GM12878 (cell line): Measurements from ENCODE around the gene CPVL. TPM values are rescaled to one million over a fixed set of nuclear protein-coding genes. Genes with fewer than 3 reads are reported as not detected.

Source experiments
- ATAC-seq: fragments of 200-7000 bp; cut with Tn5 transposase; 3 replicates; pipeline ENCODE4 v1.9.1; 2020; ENCODE audit warnings: mild to moderate bottlenecking, moderate library complexity
- BruUV-seq: library from RNA; stranded (reverse); fragments of 400-500 nt; replicated peaks from 2 replicates; lab custom pipeline; 2021; lab: Mats Ljungman, UMichigan
- CTCF ChIA-PET: fragments of 300-600 bp; sonication (Branson Sonifier 250); formaldehyde crosslinking; extraction: SDS; loops from one replicate; lab custom pipeline; 2021; ENCODE audit warnings: inconsistent platforms; lab: Yijun Ruan, JAX
- POLR2A ChIA-PET: fragments of 350-600 bp; formaldehyde crosslinking; extraction: SDS; loops from one replicate; lab custom pipeline; 2021; ENCODE audit warnings: inconsistent platforms; lab: Charles Lee
- RAD21 ChIA-PET: fragments of 300-600 bp; sonication (Branson Sonifier 250); formaldehyde crosslinking; loops from one replicate; lab custom pipeline; 2023; ENCODE audit warnings: antibody characterized with exemption; ENCODE audit not compliant: unreplicated experiment; lab: Charles Lee
- SMC1A ChIA-PET: fragments of 300-600 bp; sonication (Branson Sonifier 250); formaldehyde crosslinking; loops from one replicate; lab custom pipeline; 2023; ENCODE audit not compliant: unreplicated experiment, uncharacterized antibody; lab: Charles Lee
- DNase-seq: peaks from one replicate; pipeline ENCODE4 v3.0.0-alpha.2; 2011; ENCODE audit warnings: low read depth, low spot score
- FAIRE-seq: peaks from 3 replicates; lab custom pipeline; 2011; peaks lifted over from hg19 to GRCh38; lab: Jason Lieb, UNC
- H2AFZ ChIP-seq: 2 replicates; pipeline ENCODE4 v1.6.0; 2011; ENCODE audit warnings: low read depth, low read length, control low read depth; ENCODE audit not compliant: control insufficient read depth
- H3K27ac ChIP-seq: 2 replicates; pipeline ENCODE4 v1.5.1; 2011; ENCODE audit warnings: control low read depth; ENCODE audit not compliant: control insufficient read depth, insufficient read depth
- H3K27me3 ChIP-seq, 2 experiments: replicated peaks in 1 of 2; 2 replicates each; pipeline versions ENCODE4 v1.6.0 to v1.6.1; 2011; ENCODE audit warnings: low read length in 1 of 2; ENCODE audit not compliant: control insufficient read depth in 2 of 2, insufficient read depth in 2 of 2
- H3K36me3 ChIP-seq, 2 experiments: 2 replicates each; pipeline ENCODE4 v1.5.1; 2011; ENCODE audit warnings: low read length in 1 of 2; ENCODE audit not compliant: control insufficient read depth in 2 of 2, insufficient read depth in 2 of 2
- H3K4me1 ChIP-seq: 2 replicates; pipeline ENCODE4 v1.6.1; 2011; ENCODE audit warnings: mild to moderate bottlenecking, low read length, moderate library complexity, mixed read lengths; ENCODE audit not compliant: control insufficient read depth, insufficient read depth
- H3K4me2 ChIP-seq: 2 replicates; pipeline ENCODE4 v1.6.0; 2011; ENCODE audit warnings: control low read depth; ENCODE audit not compliant: control insufficient read depth, insufficient read depth
- H3K4me3 ChIP-seq: fragments of 200-600 bp; sonication (generic); 2 replicates; pipeline ENCODE4 v1.5.1; 2016
- H3K79me2 ChIP-seq: 2 replicates; pipeline ENCODE4 v1.6.0; 2011; ENCODE audit warnings: low read length; ENCODE audit not compliant: control insufficient read depth, insufficient read depth
- H3K9ac ChIP-seq: 2 replicates; pipeline ENCODE4 v1.8.0; 2011; ENCODE audit warnings: low read length, control low read depth, mixed read lengths; ENCODE audit not compliant: control insufficient read depth, insufficient read depth
- H3K9me3 ChIP-seq: replicated peaks from 3 replicates; pipeline ENCODE4 v1.5.1; 2011; ENCODE audit warnings: mild to moderate bottlenecking, low read length; ENCODE audit not compliant: control insufficient read depth, insufficient read depth
- H4K20me1 ChIP-seq: 2 replicates; pipeline ENCODE4 v1.6.0; 2011; ENCODE audit not compliant: control insufficient read depth, insufficient read depth
- ATF7 ChIP-seq: fragments of 450-650 bp; IDR thresholded peaks from 2 replicates; pipeline ENCODE4 v1.6.1; 2016; ENCODE audit warnings: low read depth, mild to moderate bottlenecking
- BMI1 ChIP-seq: fragments of 450-650 bp; IDR thresholded peaks from 2 replicates; pipeline ENCODE4 v1.6.1; 2016; ENCODE audit warnings: mild to moderate bottlenecking, moderate library complexity, borderline replicate concordance
- CHD1 ChIP-seq: IDR thresholded peaks from 2 replicates; pipeline ENCODE4 v1.6.1; 2012; ENCODE audit warnings: low read depth, low read length, improper control_type of control experiment
- EED ChIP-seq: sonication (generic); IDR thresholded peaks from 2 replicates; pipeline ENCODE4 v1.6.1; 2016; ENCODE audit warnings: antibody characterized with exemption, low read depth
- NBN ChIP-seq: fragments of 450-650 bp; IDR thresholded peaks from 2 replicates; pipeline ENCODE4 v1.6.1; 2016
- PML ChIP-seq: IDR thresholded peaks from 2 replicates; pipeline ENCODE4 v1.6.1; 2012; ENCODE audit warnings: low read length, inconsistent platforms
- SPI1 ChIP-seq: IDR thresholded peaks from 2 replicates; pipeline ENCODE4 v1.6.1; 2011; ENCODE audit warnings: low read depth, mild to moderate bottlenecking, low read length, moderate library complexity, borderline replicate concordance; ENCODE audit not compliant: insufficient read depth
- TCF7 ChIP-seq: IDR thresholded peaks from 2 replicates; pipeline ENCODE4 v1.6.1; 2014; ENCODE audit warnings: antibody characterized with exemption, borderline replicate concordance
- ZZZ3 ChIP-seq: IDR thresholded peaks from 2 replicates; pipeline ENCODE4 v1.6.1; 2011; ENCODE audit warnings: low read depth; ENCODE audit not compliant: control insufficient read depth, insufficient read length
- WGBS: methylation state at CpG from one replicate; pipeline ENCODE4 v1.1.6; 2016; ENCODE audit warnings: low lambda C conversion rate; ENCODE audit not compliant: insufficient replicate concordance, insufficient coverage; ENCODE audit errors: missing lambda C conversion rate; 5-methylcytosine and 5-hydroxymethylcytosine counted together
- in situ Hi-C: fragments of 300-500 bp; cut with MboI; formaldehyde crosslinking; loops from 9 replicates; pipeline ENCODE4 v1.14.3; 2018; ENCODE audit warnings: mixed read lengths
- intact Hi-C: fragments of 100-400 bp; cut with micrococcal nuclease; formaldehyde crosslinking; loops from one replicate; pipeline ENCODE4 v1.14.2; 2022; ENCODE audit not compliant: unreplicated experiment
- polyA plus RNA-seq, 11 experiments: library from polyadenylated mRNA; depleted of rRNA in 4 of 11; unstranded in 6 of 11; stranded (reverse) in 5 of 11; fragments of >200 nt; fragmentation: Nextera tagmentation in 4 of 11; fragmentation: Illumina TruSeq in 1 of 11; extraction: Ambion mirVana in 4 of 11; extraction: Trizol in 1 of 11; gene quantifications; 1 replicate in 1 of 11; 2 replicates in 10 of 11; pipeline versions ENCODE4 v1.2.1 to v1.2.3, GENCODE V29; 2011 to 2016; ENCODE audit warnings: inconsistent platforms in 2 of 11, missing spikeins in 2 of 11, low read depth in 1 of 11
- total RNA-seq, 4 experiments: library from RNA; depleted of rRNA in 3 of 4; stranded (reverse); fragments of >200 nt in 3 of 4; fragmentation: Illumina TruSeq in 1 of 4; extraction: Trizol in 1 of 4; gene quantifications; 2 replicates each; pipeline versions ENCODE4 v1.2.1 to v1.2.3, GENCODE V29; 2013 to 2021
- TF ChIP-seq, protein P1 (sequence below), 3 experiments: IDR thresholded peaks in 2 of 3; conservative IDR thresholded peaks in 1 of 3; 2 replicates each; pipeline ENCODE4 v1.5.1; 2011; ENCODE audit warnings: low read depth in 3 of 3, low read length in 3 of 3, mild to moderate bottlenecking in 3 of 3, control low read depth in 2 of 3, moderate library complexity in 2 of 3, inconsistent platforms in 1 of 3, mixed read lengths in 1 of 3; ENCODE audit not compliant: control insufficient read depth in 2 of 3, insufficient read depth in 1 of 3; ENCODE audit errors: extremely low read depth in 1 of 3

The CPVL gene
- total and polyA plus RNA-seq, 10 of the 15 experiments (the other 5 are each of a cell fraction or from before 2014, with no cell fraction given) = 0.59 TPM; not detected in 9

DNA sequence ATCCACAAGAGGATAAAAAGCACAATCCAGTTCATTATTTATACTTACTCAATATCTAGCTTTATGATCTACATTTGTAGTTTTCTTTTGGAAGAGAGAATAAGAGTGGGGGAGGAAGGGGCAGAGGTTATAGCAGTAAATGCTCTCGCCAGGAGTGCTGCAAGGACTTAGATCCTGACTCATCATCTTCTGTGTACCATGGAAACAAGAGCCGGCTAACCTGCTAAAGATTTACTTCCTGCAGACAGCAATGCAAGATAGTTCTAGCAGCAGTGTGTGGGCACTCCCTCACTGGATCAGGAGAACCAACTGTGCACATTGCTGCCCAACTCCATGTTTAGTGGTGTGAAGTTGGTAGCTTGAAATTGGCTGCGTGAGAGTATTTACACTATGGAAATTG, 140.5 kb downstream of the CPVL start (continued):
- TF ChIP-seq ATF7 (no peak), BMI1 (no peak)

DNA sequence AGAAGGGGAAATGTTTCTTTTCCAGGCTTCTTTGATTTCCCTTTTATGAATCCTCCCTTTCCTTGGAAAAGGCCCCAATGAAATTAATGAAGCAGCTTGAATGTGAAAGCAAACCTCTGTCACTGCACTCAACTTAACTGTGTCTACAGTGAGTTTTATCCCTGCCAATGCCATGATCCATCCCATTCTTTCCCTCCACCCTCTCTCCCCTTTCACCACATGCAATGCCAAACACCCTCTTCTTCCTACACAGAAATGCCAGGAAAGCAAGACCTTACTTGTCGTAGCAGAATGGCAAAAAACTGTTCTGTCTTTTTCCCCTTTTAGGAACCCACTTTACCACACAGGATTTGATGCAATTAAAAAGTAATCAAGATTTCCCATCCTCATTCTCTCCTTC, 140.9 kb downstream of the CPVL start:
- Histone ChIP-seq H3K79me2 (no peaks in the 10 kb centered on the region), H2AFZ (no peak overlapping the region), H3K4me3 (no peak overlapping the region), H3K4me1 (no peaks in the 10 kb centered on the region), H3K27me3 (no peaks in the 10 kb centered on the region; a peak in 1 of 4 replicates), H3K4me2 (no peak overlapping the region), H3K9me3 (no peaks in the 10 kb centered on the region), H3K36me3 (no peaks in the 10 kb centered on the region), H3K27ac (no peak overlapping the region), H4K20me1 (no peaks in the 10 kb centered on the region), H3K9ac (no peak overlapping the region)
- ChIA-PET POLR2A (no interaction called here), CTCF (interaction anchor here (0.5 kb wide), 1 partner anchor 616 kb away, joined by 3 read pairs; no protein-coding TSS in a partner anchor), SMC1A (no interaction called here), RAD21 (no interaction called here)
- no TSS peak for BruUV-seq
- no peak for DNase-seq
- WGBS = 23% methylated on average over 1 of the region's 1 CpG
- TF ChIP-seq TCF7 (no peak), NBN (no peak), CHD1 (no peak), SPI1 (no peak), ZZZ3 (no peak), PML (no peak), EED (no peak)
- TF ChIP-seq, protein P1, sequence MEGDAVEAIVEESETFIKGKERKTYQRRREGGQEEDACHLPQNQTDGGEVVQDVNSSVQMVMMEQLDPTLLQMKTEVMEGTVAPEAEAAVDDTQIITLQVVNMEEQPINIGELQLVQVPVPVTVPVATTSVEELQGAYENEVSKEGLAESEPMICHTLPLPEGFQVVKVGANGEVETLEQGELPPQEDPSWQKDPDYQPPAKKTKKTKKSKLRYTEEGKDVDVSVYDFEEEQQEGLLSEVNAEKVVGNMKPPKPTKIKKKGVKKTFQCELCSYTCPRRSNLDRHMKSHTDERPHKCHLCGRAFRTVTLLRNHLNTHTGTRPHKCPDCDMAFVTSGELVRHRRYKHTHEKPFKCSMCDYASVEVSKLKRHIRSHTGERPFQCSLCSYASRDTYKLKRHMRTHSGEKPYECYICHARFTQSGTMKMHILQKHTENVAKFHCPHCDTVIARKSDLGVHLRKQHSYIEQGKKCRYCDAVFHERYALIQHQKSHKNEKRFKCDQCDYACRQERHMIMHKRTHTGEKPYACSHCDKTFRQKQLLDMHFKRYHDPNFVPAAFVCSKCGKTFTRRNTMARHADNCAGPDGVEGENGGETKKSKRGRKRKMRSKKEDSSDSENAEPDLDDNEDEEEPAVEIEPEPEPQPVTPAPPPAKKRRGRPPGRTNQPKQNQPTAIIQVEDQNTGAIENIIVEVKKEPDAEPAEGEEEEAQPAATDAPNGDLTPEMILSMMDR (IDR thresholded peaks at IDR 0.05 in 2 of 3, conservative IDR thresholded peaks at IDR 0.05 in 1 of 3; ENCODE audit: control insufficient read depth in 2 of 3, extremely low read depth in 1 of 3, insufficient read depth in 1 of 3, low read depth in 3 of 3, low read length in 3 of 3) = no peak
- no peak for FAIRE-seq
- in situ Hi-C loops = no loop called here
- no peak for ATAC-seq
- intact Hi-C loops = no loop called here
